Lower lobe of right lung (tissue), 2 donors: Measurements from ENCODE around the gene ZNF629. TPM values are rescaled to one million over a fixed set of nuclear protein-coding genes. Genes with fewer than 3 reads are reported as not detected.

Experiments
- ATAC-seq, 2 donors: fragments of 200-7000 bp; cut with Tn5 transposase; one replicate each; pipeline ENCODE4 v1.9.1; 2020 to 2022; ENCODE audit warnings: mild to moderate bottlenecking in 2 of 2, moderate library complexity in 2 of 2
- DNase-seq: peaks from one replicate; pipeline ENCODE4 v3.0.0-alpha.2; 2020
- H3K27ac ChIP-seq: fragments of 200-600 bp; one replicate; pipeline ENCODE4 v1.8.0; 2022
- H3K27me3 ChIP-seq: fragments of 200-600 bp; one replicate; pipeline ENCODE4 v1.8.0; 2022; ENCODE audit warnings: low read depth
- H3K36me3 ChIP-seq: fragments of 200-600 bp; one replicate; pipeline ENCODE4 v1.8.0; 2022; ENCODE audit warnings: mild to moderate bottlenecking
- H3K4me1 ChIP-seq: fragments of 200-600 bp; one replicate; pipeline ENCODE4 v1.8.0; 2022
- H3K4me3 ChIP-seq: fragments of 200-600 bp; one replicate; pipeline ENCODE4 v1.8.0; 2022; ENCODE audit warnings: mild to moderate bottlenecking
- H3K9me3 ChIP-seq: fragments of 200-600 bp; one replicate; pipeline ENCODE4 v1.8.0; 2022
- CTCF ChIP-seq: fragments of 200-600 bp; IDR thresholded peaks from one replicate; pipeline ENCODE4 v1.8.0; 2022; ENCODE audit warnings: antibody characterized with exemption, mild to moderate bottlenecking
- intact Hi-C: fragments of 100-400 bp; cut with DNase I; formaldehyde crosslinking; loops from one replicate; pipeline ENCODE4 v1.11.0; 2022
- total RNA-seq: library from RNA; stranded (reverse); fragmentation: NEBNext Ultra II Directional; extraction: Animal tissue kit (Norgen Biotek cat#: 25700); gene quantifications from one replicate; pipeline ENCODE4 v1.2.1, GENCODE V29; 2021
- donor health status: DM: no; HTN: yes; CAD: no; lungs with severe emphysema.

Gene ZNF629
- total RNA-seq, 1 donor from 2014 or later = 11.9 TPM

- H3K27me3 ChIP-seq = no peaks in the 10 kb centered on the region
- intact Hi-C loops = no loop called here
- H3K36me3 ChIP-seq = peaks cover 27% of the 10 kb centered on the region
- H3K27ac ChIP-seq = no peak overlapping the region
- ATAC-seq = no peak
- no peaks in the 10 kb centered on the region for H3K9me3 ChIP-seq
- peaks cover 31% of the 10 kb centered on the region for H3K4me1 ChIP-seq
- DNase-seq = no peak
- no peak overlapping the region for H3K4me3 ChIP-seq
- TF ChIP-seq CTCF = no peak
Observed at GRCh38 chr16:30745082-30745481, 41.9 kb downstream of the ZNF629 start.

- no peak for TF ChIP-seq CTCF
- H3K36me3 ChIP-seq = peaks cover 34% of the 10 kb centered on the region
- H3K4me3 ChIP-seq = no peak overlapping the region
- H3K27me3 ChIP-seq = no peaks in the 10 kb centered on the region
- H3K4me1 ChIP-seq = peaks cover 40% of the 10 kb centered on the region
- DNase-seq (no peak), ATAC-seq (no peak)
- no peaks in the 10 kb centered on the region for H3K9me3 ChIP-seq
- H3K27ac ChIP-seq = no peak overlapping the region
- intact Hi-C loops = no loop called here
Observed at GRCh38 chr16:30744183-30744582, 42.8 kb downstream of the ZNF629 start.

- peaks cover 39% of the 10 kb centered on the region for H3K36me3 ChIP-seq
- no peak for TF ChIP-seq CTCF
- no peaks in the 10 kb centered on the region for H3K9me3 ChIP-seq
- no peak for ATAC-seq
- peaks cover 40% of the 10 kb centered on the region for H3K4me1 ChIP-seq
- DNase-seq = no peak
- no peaks in the 10 kb centered on the region for H3K27me3 ChIP-seq
- H3K27ac ChIP-seq = no peak overlapping the region
- intact Hi-C loops = no loop called here
- H3K4me3 ChIP-seq = no peak overlapping the region
Observed at GRCh38 chr16:30743716-30744115, 43.3 kb downstream of the ZNF629 start.

- no peak for TF ChIP-seq CTCF
- Histone ChIP-seq H3K36me3 (peaks cover 61% of the 10 kb centered on the region), H3K9me3 (no peaks in the 10 kb centered on the region), H3K27ac (peak overlapping the region; percentile 88), H3K27me3 (no peaks in the 10 kb centered on the region), H3K4me1 (peaks cover 33% of the 10 kb centered on the region), H3K4me3 (peak overlapping the region; percentile 24)
- ATAC-seq = peak; percentile 92 to 93
- intact Hi-C loops = no loop called here
- DNase-seq = peak; percentile 78
Observed at GRCh38 chr16:30741461-30741914, 45.5 kb downstream of the ZNF629 start.

- H3K4me3 ChIP-seq = peak overlapping the region; percentile 37
- no peak for TF ChIP-seq CTCF
- peaks cover 69% of the 10 kb centered on the region for H3K36me3 ChIP-seq
- intact Hi-C loops = no loop called here
- DNase-seq (peak; percentile 91), ATAC-seq (peak; percentile 91 to 92)
- peaks cover 33% of the 10 kb centered on the region for H3K4me1 ChIP-seq
- no peaks in the 10 kb centered on the region for H3K27me3 ChIP-seq
- H3K27ac ChIP-seq = peak overlapping the region; percentile 88
- no peaks in the 10 kb centered on the region for H3K9me3 ChIP-seq
Observed at GRCh38 chr16:30740364-30741251, 46.4 kb downstream of the ZNF629 start.
